Left cardiac atrium (tissue), 4 donors: ENCODE measurements around the gene DOCK2. TPM values are rescaled to one million over a fixed set of nuclear protein-coding genes. Genes with fewer than 3 reads are reported as not detected.
A peak's percentile ranks its signal among the peaks of the same experiment; 100 is the strongest.
"Not testable (repeated sequence)": the region's sequence is repeated elsewhere in the genome, so short reads cannot be mapped to it uniquely, and the experiment has no call there.

Source experiments
- ATAC-seq, 2 donors: fragments of 200-7000 bp; cut with Tn5 transposase; one replicate each; pipeline ENCODE4 v1.9.1; 2020; ENCODE audit warnings: mild to moderate bottlenecking in 2 of 2, moderate library complexity in 2 of 2
- DNase-seq: peaks from one replicate; pipeline ENCODE4 v3.0.0-alpha.2; 2020
- intact Hi-C, 2 donors: fragments of 100-400 bp; cut with DNase I; formaldehyde crosslinking; loops; one replicate each; pipeline versions ENCODE4 v1.14.1 to v1.15.1; 2022 to 2023
- total RNA-seq, 2 donors: library from RNA; stranded (reverse); fragmentation: NEBNext Ultra II Directional; extraction: Animal tissue kit (Norgen Biotek cat#: 25700); gene quantifications; one replicate each; pipeline ENCODE4 v1.2.1, GENCODE V29; 2021
- donor health status: DM: no; HTN: yes; CAD: no.
- donor health status: DM: no; HTN: yes; CAD: no; lungs with severe emphysema.
- donor health status: DM: yes; HTN: yes; CAD: no.
- donor health status: Dilated cardiomyopathy.

Gene DOCK2
- total RNA-seq, 2 donors from 2014 or later, result 12.1 to 17.2 TPM

GRCh38 chr5:169742771-169743296 lies 105.8 kb downstream of the DOCK2 start:
- peak in 1 of 2 donors; percentile 70 for ATAC-seq
- intact Hi-C loops, result no loop called here
- DNase-seq, result no peak

DNA sequence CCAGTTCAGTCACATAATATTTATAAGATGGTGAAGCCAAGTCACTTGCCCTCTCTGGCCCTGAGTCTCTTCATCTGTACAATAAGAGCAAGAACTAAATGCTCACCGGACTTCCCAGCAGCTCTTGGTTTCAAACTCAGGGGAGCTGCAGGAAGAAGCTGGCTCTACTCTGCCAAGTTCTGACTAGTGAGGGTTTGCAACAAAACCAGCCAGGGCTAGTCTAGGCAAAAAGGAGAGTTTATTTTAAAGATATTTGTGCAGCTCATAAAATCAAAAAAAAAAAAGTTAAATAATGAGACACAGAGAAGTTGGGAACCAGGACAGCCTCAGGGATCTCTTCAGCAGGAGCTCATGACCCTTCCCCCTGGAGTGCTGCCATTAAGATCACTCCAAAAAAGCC lies 107.3 kb downstream of the DOCK2 start:
- intact Hi-C loops, result no loop called here
- DNase-seq, result no peak

DNA sequence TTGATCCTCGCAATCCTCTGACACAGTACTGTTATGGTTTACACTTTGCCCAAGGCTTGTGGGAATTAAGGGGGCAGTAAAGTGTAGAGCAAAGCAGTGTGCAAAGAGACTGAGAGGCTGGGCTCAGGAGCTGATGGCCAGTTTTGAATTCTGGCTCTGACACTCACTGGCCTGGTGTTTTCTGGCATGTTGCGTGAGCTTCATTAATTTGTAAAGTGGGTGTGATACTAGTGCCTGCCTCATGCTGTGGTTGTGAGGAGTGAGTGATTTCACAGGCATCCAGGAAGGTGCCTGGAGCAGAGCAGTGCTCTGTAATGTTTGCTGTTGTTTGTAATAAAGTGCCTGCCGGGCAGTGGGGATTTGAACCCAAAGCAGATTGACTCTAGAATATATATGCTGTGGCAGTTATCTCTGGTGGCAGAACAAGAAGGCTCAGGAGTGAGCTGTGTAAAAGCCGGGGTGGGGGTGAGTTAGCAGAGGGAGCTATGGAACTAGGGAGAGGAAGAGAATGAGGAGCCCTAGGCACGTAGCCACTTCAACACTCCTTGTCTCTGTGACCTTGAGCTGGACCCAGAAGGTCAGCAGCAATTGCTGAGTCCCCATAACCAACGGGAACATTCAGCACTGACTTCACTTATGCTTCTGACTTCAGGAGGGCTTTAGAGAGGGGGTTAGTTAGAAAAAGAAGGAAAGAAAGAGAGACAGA lies 108.5 kb downstream of the DOCK2 start:
- peak; percentile 30 to 78 for ATAC-seq
- intact Hi-C loops, result no loop called here

More for the DNA sequence above, 107.3 kb downstream of the DOCK2 start:
- no peak for ATAC-seq

DNA sequence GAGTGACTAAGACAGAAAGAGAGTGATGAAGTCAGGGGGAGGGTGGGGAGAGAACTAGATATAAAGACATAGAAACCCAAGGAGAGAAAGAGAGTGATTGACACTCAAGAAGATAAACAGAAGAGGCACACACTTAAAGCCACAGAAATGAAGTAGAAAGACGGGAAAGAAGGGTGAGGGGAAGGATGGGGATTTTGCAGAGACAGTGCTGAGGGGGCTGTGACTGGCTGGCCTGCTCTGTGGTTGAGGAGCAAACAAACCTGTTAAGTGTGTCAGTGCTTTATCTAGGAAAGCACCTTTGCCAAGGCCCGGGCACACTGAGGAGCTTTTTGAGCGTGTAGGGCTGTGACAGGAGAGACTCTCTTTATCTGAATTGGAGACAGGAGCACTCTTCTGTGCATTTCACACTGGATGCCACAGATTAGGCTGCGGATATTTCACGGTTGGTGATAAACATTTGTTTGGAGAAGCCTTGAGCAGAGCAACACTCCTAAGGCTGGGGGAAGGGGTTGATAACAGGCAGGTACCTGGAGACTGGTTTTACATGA lies 109.1 kb downstream of the DOCK2 start:
- intact Hi-C loops, result no loop called here
- DNase-seq (no peak), ATAC-seq (peak in 1 of 2 donors; percentile 48)

More for the DNA sequence above, 108.5 kb downstream of the DOCK2 start:
- no peak for DNase-seq

DNA sequence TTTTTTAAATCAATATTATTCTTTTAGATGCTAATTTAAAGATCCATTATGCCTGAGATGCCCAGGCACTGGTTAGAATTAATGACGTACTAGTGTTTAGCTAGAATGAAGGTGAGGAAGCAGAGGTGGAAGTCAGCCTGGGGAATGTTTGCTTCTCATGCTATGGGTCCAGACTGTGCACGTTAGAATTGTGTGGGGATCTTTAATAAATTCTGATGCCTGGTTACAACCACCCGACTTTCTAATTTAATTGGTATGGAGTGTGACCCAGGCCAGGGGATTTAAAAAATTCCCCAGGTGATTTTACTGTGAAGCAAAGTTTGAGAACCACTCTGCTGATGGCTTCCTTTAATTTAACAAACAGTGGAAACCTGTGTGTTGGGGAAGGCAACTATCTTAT lies 111.1 kb downstream of the DOCK2 start:
- DNase-seq, result no peak
- intact Hi-C loops, result no loop called here

GRCh38 chr5:169749295-169749694 lies 112.2 kb downstream of the DOCK2 start:
- ATAC-seq (no peak), DNase-seq (no peak)
- intact Hi-C loops, result no loop called here

More for the DNA sequence above, 111.1 kb downstream of the DOCK2 start:
- no peak for ATAC-seq

GRCh38 chr5:169751490-169751889 lies 114.4 kb downstream of the DOCK2 start:
- ATAC-seq (no peak), DNase-seq (no peak)
- intact Hi-C loops, result no loop called here

DNA sequence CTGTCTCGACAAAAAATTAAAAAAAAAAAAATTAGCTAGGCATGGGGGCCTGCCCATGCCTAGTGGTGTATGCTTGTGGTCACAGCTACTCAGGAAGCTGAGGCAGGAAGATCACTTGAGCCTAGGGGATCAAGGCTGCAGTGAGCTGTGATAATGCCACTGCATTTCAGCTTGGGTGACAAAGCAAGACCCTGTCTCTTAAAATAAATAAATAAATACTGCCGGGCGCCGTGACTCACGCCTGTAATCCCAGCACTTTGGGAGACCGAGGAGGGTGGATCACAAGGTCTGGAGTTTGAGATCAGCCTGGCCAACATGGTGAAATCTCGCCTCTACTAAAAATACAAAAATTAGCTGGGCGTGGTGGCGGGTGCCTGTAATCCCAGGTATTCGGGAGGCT lies 115.5 kb downstream of the DOCK2 start:
- DNase-seq, ATAC-seq, intact Hi-C loops: not testable (repeated sequence)

DNA sequence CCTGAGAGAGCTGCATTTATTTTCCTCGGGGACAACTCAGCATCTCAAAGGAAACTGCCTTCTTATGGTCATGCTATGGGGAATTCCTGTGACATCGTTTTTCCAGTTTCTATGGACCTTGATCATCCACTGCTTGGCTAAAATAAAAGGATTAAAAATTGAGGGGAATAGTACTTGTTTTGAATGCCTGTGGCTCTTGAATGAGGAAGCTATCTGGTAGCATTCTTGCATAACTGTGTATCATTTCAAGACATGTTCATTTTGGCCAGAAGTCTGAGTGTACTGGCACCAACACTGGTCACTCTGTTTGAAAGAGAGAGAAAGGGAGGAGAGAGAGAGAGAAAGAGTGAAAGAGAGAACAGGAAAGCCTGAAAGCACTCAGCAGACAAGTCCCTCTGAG lies 116.7 kb downstream of the DOCK2 start:
- ATAC-seq, result peak; percentile 50 to 57
- intact Hi-C loops, result no loop called here
- DNase-seq, result no peak

- intact Hi-C loops, result no loop called here
- DNase-seq (no peak), ATAC-seq (no peak)
Observed at GRCh38 chr5:169754737-169755136, 117.7 kb downstream of the DOCK2 start.

GRCh38 chr5:169756071-169756765 lies 119.1 kb downstream of the DOCK2 start:
- no peak for DNase-seq
- ATAC-seq, result no peak
- intact Hi-C loops, result no loop called here

DNA sequence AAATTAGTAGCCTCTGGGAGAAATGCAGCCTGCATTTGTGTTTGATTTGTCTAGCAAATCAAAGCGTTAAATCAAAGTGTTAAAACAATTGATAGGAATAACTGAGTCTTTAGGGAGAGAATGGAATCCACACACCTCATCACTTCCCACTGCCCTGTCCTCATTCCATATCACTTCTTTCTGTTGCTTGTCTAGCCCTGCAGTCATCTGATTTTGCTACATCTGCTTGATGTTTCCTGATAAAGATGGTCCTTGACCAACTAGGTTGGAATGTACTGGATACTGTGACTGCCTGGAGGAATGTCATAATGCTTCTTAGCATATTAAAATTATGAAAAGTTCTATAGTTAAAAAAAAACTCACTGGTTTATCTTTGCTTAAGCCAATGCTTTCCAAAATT lies 119.9 kb downstream of the DOCK2 start:
- ATAC-seq, result no peak
- intact Hi-C loops, result no loop called here

GRCh38 chr5:169758886-169759285 lies 121.8 kb downstream of the DOCK2 start:
- intact Hi-C loops, result no loop called here
- ATAC-seq, result no peak
- DNase-seq, result no peak

More for the DNA sequence above, 119.9 kb downstream of the DOCK2 start:
- DNase-seq, result no peak

DNA sequence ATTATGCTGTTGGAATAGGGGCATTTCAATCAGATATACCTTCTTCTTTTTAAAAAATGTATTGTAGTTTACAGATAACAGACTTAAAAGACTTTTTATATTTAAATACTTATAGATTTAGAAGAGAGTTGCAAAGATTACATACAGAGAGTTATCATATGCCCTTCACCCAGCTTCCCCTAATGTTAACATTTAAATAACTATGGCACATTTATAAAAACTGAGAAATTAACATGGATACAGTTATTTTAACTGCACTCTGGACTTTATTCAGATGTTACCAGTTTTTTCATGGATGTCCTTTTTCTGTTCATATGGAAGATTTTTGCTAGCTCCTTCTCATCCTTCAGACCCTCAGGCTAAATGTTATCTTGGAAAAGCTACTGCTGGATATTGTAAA lies 123.2 kb downstream of the DOCK2 start:
- no peak for ATAC-seq
- DNase-seq, result no peak
- intact Hi-C loops, result no loop called here

GRCh38 chr5:169762338-169763095 lies 125.4 kb downstream of the DOCK2 start:
- DNase-seq (no peak), ATAC-seq (no peak)
- intact Hi-C loops, result no loop called here

GRCh38 chr5:169763376-169764017 lies 126.4 kb downstream of the DOCK2 start:
- intact Hi-C loops, result no loop called here
- ATAC-seq, result peak in 1 of 2 donors; percentile 36
- DNase-seq, result no peak

GRCh38 chr5:169764018-169764378 lies 126.9 kb downstream of the DOCK2 start:
- ATAC-seq, result no peak
- DNase-seq, result no peak

DNA sequence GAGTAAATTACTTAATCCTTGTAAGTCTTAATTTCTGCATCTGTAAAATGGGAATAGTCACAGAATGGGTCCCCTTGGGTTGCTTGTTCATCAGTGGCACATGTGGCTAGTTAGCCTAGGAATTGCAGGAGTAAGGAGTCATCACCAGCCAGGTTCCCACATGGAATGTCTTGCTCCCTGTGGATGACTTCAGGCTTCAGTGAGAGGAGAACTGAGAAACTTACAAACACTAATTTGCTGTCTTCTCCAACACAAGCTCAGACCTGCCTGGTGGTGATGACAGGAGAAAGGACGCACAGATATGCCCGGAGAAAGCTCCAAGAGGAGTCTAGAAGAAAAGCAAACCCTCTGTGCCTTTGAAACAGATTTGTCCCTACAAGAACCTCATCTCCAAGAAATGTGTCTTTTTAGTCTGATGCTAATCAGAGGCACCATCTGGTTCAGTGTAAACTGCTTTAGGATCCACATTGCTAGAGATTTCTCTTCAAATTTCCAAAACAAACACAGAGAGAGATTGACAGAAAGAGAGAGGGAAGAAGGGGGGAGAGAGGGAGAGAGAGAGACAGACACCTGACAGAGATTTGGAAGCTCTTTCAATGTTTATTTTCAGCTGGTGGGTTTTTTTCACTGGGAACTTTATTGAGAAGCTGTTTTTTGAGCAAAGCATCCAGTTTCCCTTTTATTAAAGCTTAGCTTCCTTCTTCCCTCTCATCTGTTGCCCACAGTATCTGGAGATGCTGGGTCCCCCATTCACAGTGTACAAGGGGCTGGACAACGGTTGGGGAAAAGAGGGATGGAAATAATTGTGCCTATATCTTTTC lies 128.3 kb downstream of the DOCK2 start:
- no peak for DNase-seq
- ATAC-seq, result no peak
- intact Hi-C loops, result no loop called here

More at GRCh38 chr5:169764018-169764378, 126.9 kb downstream of the DOCK2 start:
- intact Hi-C loops, result no loop called here
